HepG2 (cell line): ENCODE results near the gene CD151. TPM values are rescaled to one million over a fixed set of nuclear protein-coding genes. Genes with fewer than 3 reads are reported as not detected.

ENCODE experiments used
- CHD4 ChIP-seq: fragments of 200-600 bp; sonication (generic); IDR thresholded peaks from 2 replicates; pipeline ENCODE4 v1.7.0; 2017; ENCODE audit warnings: mild to moderate bottlenecking, low read length, borderline replicate concordance
- EHMT2 ChIP-seq: fragments of 200-600 bp; sonication (generic); IDR thresholded peaks from 2 replicates; pipeline ENCODE4 v1.7.0; 2017; ENCODE audit warnings: antibody characterized with exemption, low read depth, low read length, borderline replicate concordance
- ESRRA ChIP-seq: sonication (generic); formaldehyde crosslinking; IDR thresholded peaks from 2 replicates; pipeline ENCODE4 v1.5.1; 2020; ENCODE audit warnings: mild to moderate bottlenecking, low read depth, missing genetic modification reagents
- ETV6 ChIP-seq: sonication (generic); formaldehyde crosslinking; conservative IDR thresholded peaks from 2 replicates; pipeline ENCODE4 v1.4.0; 2020; ENCODE audit warnings: missing genetic modification reagents
- HMG20A ChIP-seq: IDR thresholded peaks from 2 replicates; pipeline ENCODE4 v1.6.1; 2016; ENCODE audit warnings: borderline replicate concordance
- IKZF5 ChIP-seq: IDR thresholded peaks from 2 replicates; pipeline ENCODE4 v1.6.1; 2018; ENCODE audit warnings: missing genetic modification reagents, mild to moderate bottlenecking, missing compliant biosample characterization
- KDM1A ChIP-seq: IDR thresholded peaks from 2 replicates; pipeline ENCODE4 v1.6.1; 2016; ENCODE audit warnings: missing compliant biosample characterization
- KLF13 ChIP-seq: sonication (generic); formaldehyde crosslinking; IDR thresholded peaks from 2 replicates; pipeline ENCODE4 v1.4.0; 2020; ENCODE audit warnings: mild to moderate bottlenecking, missing genetic modification reagents
- NFYB ChIP-seq: sonication (generic); formaldehyde crosslinking; IDR thresholded peaks from 2 replicates; pipeline ENCODE4 v1.4.0; 2020; ENCODE audit warnings: missing genetic modification reagents
- POLR2A ChIP-seq, 2 experiments: IDR thresholded peaks; 2 replicates each; pipeline ENCODE4 v1.6.1; 2011; ENCODE audit warnings: low read depth in 2 of 2, low read length in 2 of 2, mild to moderate bottlenecking in 1 of 2, moderate library complexity in 1 of 2; ENCODE audit not compliant: insufficient read depth in 1 of 2
- SP140L ChIP-seq: sonication (generic); formaldehyde crosslinking; IDR thresholded peaks from 2 replicates; pipeline ENCODE4 v1.4.0; 2020; ENCODE audit warnings: missing genetic modification reagents, borderline replicate concordance
- TBL1XR1 ChIP-seq: fragments of 150-350 bp; IDR thresholded peaks from 2 replicates; pipeline ENCODE4 v1.6.1; 2014; ENCODE audit warnings: borderline replicate concordance, low read length; ENCODE audit not compliant: partially characterized antibody
- ZBTB10 ChIP-seq: sonication (generic); formaldehyde crosslinking; IDR thresholded peaks from 2 replicates; pipeline ENCODE4 v1.4.0; 2020; ENCODE audit warnings: missing genetic modification reagents, borderline replicate concordance
- ZNF10 ChIP-seq: sonication (generic); formaldehyde crosslinking; IDR thresholded peaks from 2 replicates; pipeline ENCODE4 v1.4.0; 2020; ENCODE audit warnings: mild to moderate bottlenecking, low read depth, missing genetic modification reagents, borderline replicate concordance
- ZNF207 ChIP-seq: fragments of 450-650 bp; IDR thresholded peaks from 2 replicates; pipeline ENCODE4 v1.6.1; 2016; ENCODE audit warnings: antibody characterized with exemption, borderline replicate concordance
- ZNF326 ChIP-seq: sonication (generic); formaldehyde crosslinking; IDR thresholded peaks from 2 replicates; pipeline ENCODE4 v1.4.0; 2020; ENCODE audit warnings: missing genetic modification reagents, borderline replicate concordance
- ZNF614 ChIP-seq: IDR thresholded peaks from 2 replicates; pipeline ENCODE4 v1.6.1; 2018; ENCODE audit warnings: missing biosample characterization, missing genetic modification reagents, inconsistent platforms, borderline replicate concordance
- polyA plus RNA-seq, 8 experiments: library from polyadenylated mRNA; depleted of rRNA in 3 of 8; stranded (reverse) in 7 of 8; unstranded in 1 of 8; fragments of >200 nt; fragmentation: Illumina TruSeq in 4 of 8; extraction: Trizol in 4 of 8; gene quantifications; 2 replicates each; pipeline versions ENCODE4 v1.2.1 to v1.2.3, GENCODE V29; 2011 to 2016; ENCODE audit warnings: low read depth in 4 of 8, missing spikeins in 1 of 8, mixed read lengths in 1 of 8; ENCODE audit not compliant: insufficient read depth in 1 of 8
- total RNA-seq, 5 experiments: library from RNA; depleted of rRNA; stranded (reverse); fragments of >200 nt; fragmentation: Illumina TruSeq; extraction: Trizol; gene quantifications; 2 replicates each; pipeline ENCODE4 v1.2.3, GENCODE V29; 2016; ENCODE audit warnings: low read depth in 1 of 5
- TF ChIP-seq, protein P1 (sequence below): IDR thresholded peaks from 2 replicates; pipeline ENCODE4 v1.6.1; 2016; ENCODE audit warnings: missing biosample characterization, missing genetic modification reagents, low read depth
- TF ChIP-seq, protein P2 (sequence below): sonication (generic); formaldehyde crosslinking; IDR thresholded peaks from 2 replicates; pipeline ENCODE4 v1.4.0; 2020; ENCODE audit warnings: missing genetic modification reagents
- TF ChIP-seq, protein P3 (sequence below): IDR thresholded peaks from 2 replicates; pipeline ENCODE4 v1.6.1; 2016; ENCODE audit warnings: missing compliant biosample characterization, missing genetic modification reagents, borderline replicate concordance
- TF ChIP-seq, protein P4 (sequence below): conservative IDR thresholded peaks from 2 replicates; pipeline ENCODE4 v1.6.1; 2018; ENCODE audit warnings: missing genetic modification reagents

Gene CD151
- total and polyA plus RNA-seq, 2 of the 13 experiments (the other 11 are each of a cell fraction or from before 2014, with no cell fraction given), result 125 to 197 TPM

DNA sequence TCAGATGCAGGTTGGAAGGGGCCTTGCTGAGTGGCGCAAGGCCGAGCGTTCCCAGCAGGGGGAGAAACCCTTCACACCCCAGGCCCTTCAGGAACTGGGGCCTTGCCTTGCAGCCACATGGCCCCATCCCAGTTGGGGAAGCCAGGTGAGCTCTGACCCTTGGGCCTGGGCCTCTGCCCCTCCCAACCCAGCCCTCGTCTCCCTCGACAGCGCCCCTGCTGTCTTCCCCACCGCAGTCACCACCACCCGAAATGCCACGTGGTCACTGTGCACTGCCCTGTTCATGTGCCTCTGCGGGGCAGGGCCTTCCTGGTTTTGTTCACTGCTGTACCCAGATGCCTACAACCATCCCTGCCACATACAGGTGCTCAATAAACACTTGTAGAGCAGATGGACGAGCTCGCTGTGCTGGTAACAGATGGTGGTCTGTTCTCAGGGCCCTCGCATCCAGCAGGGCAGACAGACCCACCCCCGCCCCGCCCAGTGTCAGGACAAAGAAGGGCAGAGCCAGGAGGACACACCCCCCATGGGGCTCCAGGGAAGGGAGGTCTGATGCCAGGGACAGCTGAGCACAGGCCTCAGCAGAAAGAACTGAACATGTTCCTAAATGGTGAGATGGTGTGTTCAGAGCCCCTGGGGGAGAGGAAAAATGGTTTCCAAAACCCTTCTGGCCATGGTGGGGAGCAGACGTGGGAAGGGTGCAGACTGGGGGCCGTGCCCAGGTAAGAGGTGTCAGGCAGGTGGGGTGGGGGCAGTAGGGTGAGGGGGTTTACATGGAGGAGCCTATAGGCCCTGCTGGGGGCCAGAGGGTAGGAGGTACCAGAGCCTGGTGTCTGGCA lies 5.9 kb downstream of the CD151 start (continued):
- no peak for TF ChIP-seq SP140L (CRISPR knock-in tag)
- TF ChIP-seq ETV6 (CRISPR knock-in tag), result no peak; the same call in 1 of the 2 replicates
- TF ChIP-seq IKZF5 (CRISPR knock-in tag), result peak; percentile 39; the same call in 1 of the 2 replicates
- TF ChIP-seq KDM1A (CRISPR knock-in tag), result no peak
- TF ChIP-seq ZBTB10 (CRISPR knock-in tag), result no peak; the same call in 1 of the 2 replicates
- no peak for TF ChIP-seq ESRRA
- TF ChIP-seq, protein P1, sequence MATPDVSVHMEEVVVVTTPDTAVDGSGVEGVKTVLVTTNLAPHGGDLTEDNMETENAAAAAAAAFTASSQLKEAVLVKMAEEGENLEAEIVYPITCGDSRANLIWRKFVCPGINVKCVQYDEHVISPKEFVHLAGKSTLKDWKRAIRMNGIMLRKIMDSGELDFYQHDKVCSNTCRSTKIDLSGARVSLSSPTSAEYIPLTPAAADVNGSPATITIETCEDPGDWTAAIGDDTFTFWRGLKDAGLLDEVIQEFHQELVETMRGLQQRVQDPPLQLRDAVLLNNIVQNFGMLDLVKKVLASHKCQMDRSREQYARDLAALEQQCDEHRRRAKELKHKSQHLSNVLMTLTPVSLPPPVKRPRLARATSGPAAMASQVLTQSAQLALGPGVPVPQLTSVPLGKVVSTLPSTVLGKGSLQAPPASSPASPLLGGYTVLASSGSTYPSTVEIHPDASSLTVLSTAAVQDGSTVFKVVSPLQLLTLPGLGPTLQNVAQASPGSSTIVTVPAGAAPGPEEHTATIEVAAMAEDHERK, result no peak
- TF ChIP-seq ZNF326 (CRISPR knock-in tag), result 0 out of 2 replicates have a peak, but pooled peaks have one; percentile 28
- 0 out of 2 replicates have a peak, but pooled peaks have one; percentile 37 for TF ChIP-seq ZNF614 (CRISPR knock-in tag)
- no peak for TF ChIP-seq TBL1XR1
- TF ChIP-seq, protein P2, sequence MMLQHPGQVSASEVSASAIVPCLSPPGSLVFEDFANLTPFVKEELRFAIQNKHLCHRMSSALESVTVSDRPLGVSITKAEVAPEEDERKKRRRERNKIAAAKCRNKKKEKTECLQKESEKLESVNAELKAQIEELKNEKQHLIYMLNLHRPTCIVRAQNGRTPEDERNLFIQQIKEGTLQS (CRISPR knock-in tag), result 0 out of 2 replicates have a peak, but pooled peaks have one; percentile 37
- 0 out of 4 replicates have a peak, but pooled peaks of 1 of the 2 experiments have one; percentile 38 for TF ChIP-seq POLR2A (IDR thresholded peaks at IDR 0.05; ENCODE audit: insufficient read depth in 1 of 2, low read depth in 2 of 2, low read length in 2 of 2)
- TF ChIP-seq, protein P3, sequence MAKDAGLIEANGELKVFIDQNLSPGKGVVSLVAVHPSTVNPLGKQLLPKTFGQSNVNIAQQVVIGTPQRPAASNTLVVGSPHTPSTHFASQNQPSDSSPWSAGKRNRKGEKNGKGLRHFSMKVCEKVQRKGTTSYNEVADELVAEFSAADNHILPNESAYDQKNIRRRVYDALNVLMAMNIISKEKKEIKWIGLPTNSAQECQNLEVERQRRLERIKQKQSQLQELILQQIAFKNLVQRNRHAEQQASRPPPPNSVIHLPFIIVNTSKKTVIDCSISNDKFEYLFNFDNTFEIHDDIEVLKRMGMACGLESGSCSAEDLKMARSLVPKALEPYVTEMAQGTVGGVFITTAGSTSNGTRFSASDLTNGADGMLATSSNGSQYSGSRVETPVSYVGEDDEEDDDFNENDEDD (CRISPR knock-in tag), result peak; percentile 91
- no peak for TF ChIP-seq CHD4
- TF ChIP-seq ZNF207, result no peak
- no peak for TF ChIP-seq ZNF10 (CRISPR knock-in tag)
- TF ChIP-seq HMG20A (CRISPR knock-in tag), result no peak
- TF ChIP-seq KLF13, result no peak
- TF ChIP-seq, protein P4, sequence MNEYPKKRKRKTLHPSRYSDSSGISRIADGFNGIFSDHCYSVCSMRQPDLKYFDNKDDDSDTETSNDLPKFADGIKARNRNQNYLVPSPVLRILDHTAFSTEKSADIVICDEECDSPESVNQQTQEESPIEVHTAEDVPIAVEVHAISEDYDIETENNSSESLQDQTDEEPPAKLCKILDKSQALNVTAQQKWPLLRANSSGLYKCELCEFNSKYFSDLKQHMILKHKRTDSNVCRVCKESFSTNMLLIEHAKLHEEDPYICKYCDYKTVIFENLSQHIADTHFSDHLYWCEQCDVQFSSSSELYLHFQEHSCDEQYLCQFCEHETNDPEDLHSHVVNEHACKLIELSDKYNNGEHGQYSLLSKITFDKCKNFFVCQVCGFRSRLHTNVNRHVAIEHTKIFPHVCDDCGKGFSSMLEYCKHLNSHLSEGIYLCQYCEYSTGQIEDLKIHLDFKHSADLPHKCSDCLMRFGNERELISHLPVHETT (CRISPR knock-in tag), result peak; percentile 65; the same call in 1 of the 2 replicates
- TF ChIP-seq NFYB, result no peak
- TF ChIP-seq EHMT2, result no peak
